ENCODE data around the gene ZC3H12D.

Gene ZC3H12D

DNA sequence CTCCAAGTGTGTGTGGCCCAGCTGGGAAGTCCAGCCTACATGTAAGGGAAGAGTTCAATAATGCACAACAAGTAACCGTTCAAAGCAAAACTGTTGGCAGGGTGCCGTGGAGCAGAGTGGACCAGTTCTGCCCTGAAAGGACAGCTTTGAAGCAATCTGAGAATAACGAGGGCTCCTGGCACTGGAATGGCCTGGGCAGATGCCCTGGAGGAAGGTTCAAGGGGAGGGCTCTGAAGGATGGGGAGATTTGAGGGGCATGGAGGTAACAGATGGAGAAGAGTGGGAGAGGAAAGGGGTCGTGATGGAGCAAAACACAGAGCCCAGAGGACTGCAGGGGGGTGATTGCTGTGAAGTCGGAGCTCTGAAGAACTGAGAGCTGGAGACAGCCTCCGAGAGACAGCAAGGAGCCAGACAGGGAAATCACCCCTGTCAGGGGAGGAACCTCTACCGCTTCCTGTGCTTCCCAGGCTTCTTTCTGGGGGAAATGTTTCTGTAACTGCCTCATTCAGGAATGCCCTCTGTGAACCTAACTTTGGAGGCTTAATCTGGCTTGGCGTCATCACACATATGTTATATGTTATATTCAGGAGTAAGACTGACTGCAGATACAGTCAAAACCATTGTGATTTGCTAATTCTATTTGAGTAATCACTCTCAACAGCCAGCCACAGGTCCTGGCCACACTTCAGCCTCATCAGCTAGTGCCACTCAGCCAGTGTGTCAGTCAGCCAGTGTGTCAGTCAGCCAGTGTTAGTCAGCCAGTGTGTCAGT, 41.2 kb downstream of the ZC3H12D start:
- DNase-seq (ENCODE audit: low read depth), result no peak

- DNase-seq (ENCODE audit: low read depth), result no peak
These were observed 43.1 kb downstream of the ZC3H12D start for GRCh38 chr6:149441740-149442139.

- DNase-seq (ENCODE audit: low read depth), result no peak
These were observed 43.8 kb downstream of the ZC3H12D start for GRCh38 chr6:149440735-149441671.

GRCh38 chr6:149439626-149440025, 45.2 kb downstream of the ZC3H12D start:
- DNase-seq (ENCODE audit: low read depth), result no peak

GRCh38 chr6:149438855-149439254, 46.0 kb downstream of the ZC3H12D start:
- no peak for DNase-seq (ENCODE audit: low read depth)

- DNase-seq (ENCODE audit: low read depth), result no peak
These were observed 47.6 kb downstream of the ZC3H12D start for GRCh38 chr6:149437212-149437611.

DNA sequence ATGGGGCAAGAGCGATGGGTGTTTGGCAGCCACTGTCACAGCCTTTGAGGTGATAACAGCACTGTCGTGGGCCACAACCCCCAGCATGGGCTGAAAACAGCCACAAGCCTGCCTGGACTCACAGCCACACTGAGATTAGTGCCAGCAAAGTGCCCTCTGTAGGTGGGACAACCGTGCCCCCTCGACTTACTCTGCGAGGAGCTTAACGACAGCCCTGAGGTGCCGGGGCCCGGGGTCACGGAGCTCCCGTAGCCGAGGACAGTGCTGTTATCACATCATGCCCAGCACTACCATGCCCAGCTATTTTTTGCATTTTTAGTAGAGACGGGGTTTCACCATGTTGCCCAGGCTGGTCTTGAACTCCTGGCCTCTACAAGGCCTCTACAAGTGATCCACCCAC, 48.2 kb downstream of the ZC3H12D start:
- DNase-seq (ENCODE audit: low read depth), result no peak

DNA sequence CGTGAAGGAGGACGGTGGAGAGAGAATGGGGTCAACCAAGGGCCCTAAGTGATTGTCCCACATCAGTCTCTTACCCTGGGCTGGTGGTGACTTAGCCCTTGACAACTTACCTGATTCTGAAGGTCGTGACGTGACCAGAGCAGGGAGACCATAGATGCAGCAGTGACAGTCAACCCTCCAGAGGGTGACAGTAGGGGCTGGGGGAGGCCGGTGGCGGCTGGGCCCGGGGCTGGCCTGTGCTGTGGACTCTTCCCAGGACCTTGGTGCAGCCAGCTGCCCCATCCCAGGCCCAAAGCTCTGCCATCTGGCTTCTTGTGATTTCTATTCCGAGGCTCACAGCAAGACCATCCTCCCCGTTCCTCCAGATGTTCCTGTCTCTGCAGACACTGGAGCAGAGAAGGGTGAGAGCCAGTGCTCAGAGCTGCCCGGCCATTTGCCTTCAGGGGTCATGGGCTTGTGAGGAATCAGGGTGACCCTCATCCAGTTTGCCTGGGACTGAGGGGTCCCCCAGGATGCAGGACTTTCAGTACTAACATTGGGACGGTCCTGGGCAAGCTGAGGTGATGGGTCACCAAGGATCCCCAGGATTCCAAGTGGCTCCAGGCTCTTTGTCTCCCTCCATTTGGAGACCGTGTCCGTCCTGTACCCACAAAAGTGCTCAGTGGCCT, 48.8 kb downstream of the ZC3H12D start:
- DNase-seq (ENCODE audit: low read depth), result no peak

DNA sequence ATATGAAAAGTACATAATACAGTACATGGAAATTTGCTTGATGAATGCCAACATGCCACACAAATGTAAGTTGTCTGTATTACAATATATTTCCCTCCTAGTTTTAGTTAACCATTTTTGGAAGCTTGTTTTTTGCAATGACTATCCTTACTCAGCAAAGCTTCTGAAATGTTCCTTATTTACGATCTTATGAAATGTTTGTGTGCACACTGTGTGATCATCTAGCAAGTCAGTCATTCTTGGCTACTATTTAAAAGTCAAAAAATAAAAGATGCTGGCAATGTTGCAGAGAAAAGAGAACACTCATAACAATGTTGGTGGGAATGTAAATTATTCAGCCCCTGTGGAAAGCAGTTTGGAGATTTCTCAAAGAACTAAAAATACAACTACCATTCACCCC, 50.9 kb downstream of the ZC3H12D start:
- no peak for DNase-seq (ENCODE audit: low read depth)

DNA sequence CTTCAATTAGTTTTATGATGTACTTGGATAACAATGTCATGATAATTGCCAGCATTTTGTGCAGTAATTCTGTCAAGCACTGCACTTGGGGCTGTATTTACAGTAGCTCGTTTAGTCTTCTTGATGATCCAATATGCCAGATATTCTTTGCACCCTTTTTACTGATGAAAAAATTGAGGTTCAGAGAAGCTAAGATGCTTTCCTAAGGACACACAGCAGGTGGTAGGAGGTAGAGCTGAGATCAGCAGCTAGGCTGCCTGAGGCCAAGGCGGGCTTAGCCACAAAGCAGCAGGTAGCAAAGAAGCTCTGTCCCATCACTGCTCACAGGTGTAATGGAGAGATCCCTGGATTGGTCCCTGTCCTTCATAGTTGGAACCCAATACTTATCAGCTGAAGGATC, 51.4 kb downstream of the ZC3H12D start:
- no peak for DNase-seq (ENCODE audit: low read depth)

GRCh38 chr6:149431905-149432775, 52.7 kb downstream of the ZC3H12D start:
- DNase-seq (ENCODE audit: low read depth), result peak; percentile 87

DNA sequence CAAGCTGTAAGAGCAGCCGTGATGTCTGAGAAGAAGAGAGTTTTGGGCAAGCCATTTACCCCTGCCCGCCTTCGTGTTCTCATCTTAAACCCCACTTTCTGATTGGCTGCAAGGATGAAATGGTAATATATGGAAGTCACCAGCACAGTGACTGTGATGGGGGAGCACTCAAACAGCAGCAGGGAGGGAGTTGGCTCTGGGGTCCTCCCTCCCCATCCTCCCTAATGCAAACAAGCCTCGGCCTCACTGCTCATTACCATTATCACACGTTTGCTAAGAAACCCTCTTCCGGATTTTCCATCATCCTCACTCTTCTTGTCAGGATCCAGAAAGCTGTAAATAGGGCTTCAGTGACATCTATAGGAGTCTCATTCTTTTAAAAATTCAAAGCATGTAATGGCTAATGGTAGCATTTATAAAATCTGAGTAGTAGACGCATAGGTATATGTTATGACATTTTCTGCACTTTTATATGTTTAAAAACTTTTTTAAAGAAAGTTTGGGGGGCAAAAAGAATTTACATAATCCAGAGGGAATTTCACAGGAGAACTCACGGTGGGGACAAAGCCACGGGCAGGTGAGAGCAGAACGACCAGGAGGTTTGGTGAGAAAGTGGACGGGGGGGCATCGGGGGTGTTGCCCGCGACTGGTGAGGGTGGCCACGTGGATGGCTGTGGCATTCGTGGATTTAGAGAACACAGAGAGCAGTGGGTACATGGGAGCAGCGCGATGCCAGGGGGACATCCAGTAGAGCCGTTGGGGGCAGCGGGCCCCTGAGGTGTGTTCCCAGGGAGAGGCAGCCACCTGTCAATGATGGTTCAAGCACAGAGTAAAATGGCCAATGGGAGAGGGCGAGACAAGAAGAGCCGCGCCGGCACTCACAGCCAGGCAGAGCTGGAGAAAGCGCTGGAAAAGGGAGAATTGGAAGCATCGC, 55.1 kb downstream of the ZC3H12D start:
- DNase-seq (ENCODE audit: low read depth), result no peak

- no peak for DNase-seq (ENCODE audit: low read depth)
These were observed 56.2 kb downstream of the ZC3H12D start for GRCh38 chr6:149428606-149429005.

DNA sequence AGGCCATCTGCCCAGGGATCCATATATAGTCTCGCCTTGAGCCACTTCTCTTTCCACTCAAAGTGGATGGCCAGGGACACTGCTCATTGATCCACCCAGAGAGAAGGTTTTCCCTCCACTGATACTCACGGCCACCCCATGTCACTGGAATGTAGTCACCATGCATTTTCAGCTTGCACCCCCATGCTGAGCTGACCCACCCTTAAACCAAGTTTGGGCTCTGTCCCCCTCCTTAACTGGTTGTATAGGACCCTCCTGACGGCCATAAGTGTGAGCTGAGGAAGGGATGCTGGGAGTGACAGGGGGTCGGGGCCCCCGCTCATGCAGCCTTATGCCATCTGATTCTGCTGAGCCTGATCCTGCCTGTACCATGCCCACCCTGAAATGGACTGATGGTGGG, 59.1 kb downstream of the ZC3H12D start:
- no peak for DNase-seq (ENCODE audit: low read depth)

GRCh38 chr6:149425224-149425623, 59.6 kb downstream of the ZC3H12D start:
- no peak for DNase-seq (ENCODE audit: low read depth)

DNA sequence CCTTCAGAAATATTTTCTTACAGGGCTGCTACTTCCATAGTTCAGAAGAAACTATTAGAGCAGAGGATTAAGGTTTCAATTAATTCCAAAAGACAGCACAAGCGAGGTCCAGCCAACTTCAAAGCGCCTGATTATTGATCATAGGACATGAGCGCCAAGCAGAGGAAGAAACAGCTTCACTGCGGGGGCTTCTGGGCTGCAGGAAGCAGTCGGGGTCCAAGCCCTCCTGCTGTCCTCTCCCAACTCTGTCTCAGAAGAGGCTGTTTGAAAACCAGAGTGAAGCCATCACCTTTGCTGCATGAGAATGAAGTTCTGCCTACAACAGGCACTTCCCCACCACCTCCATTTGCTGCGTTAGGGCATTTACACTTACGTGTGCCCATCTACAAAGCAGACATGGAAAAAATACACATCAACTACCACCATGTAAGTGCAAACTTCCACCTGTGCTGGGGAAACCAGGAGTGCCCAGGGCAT, 60.8 kb downstream of the ZC3H12D start:
- DNase-seq (ENCODE audit: low read depth), result no peak

DNA sequence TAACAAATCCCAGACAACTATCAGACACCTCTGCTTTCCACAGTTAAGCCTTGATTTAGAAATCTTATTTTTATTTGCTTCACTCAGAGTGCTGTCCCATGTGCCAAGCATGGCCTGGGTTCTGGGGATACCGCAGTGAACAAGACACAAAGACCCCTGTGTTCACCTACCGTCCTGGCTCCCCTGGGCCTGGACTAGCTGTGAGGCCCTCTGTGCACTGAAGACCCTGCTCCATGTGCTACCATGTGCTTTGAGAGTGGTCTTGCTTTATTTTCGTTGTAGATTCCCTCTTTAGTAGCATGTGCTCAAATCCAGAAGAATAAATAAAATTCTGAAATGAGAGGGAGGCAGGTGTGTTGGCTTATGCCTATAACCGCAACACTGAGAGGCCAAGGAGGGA, 62.2 kb downstream of the ZC3H12D start:
- no peak for DNase-seq (ENCODE audit: low read depth)

DNA sequence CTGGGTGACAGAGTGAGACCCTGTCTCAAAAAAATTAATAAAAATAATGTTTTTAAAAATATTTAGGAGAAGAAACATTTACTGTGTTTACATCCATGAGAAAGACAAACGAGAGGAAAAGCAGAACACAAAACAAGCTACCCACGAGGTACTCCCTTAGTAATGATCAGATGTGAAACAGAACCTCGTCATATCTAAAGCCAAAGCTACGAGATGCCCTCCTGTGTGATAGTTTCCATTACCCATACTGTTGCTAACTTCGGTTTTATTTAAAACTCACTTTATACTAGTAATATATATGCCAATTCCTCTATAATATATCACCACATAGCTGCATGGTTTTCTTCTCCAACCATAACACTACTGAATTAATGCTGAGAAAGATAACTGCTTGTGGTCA, 63.7 kb downstream of the ZC3H12D start:
- no peak for DNase-seq (ENCODE audit: low read depth)

GRCh38 chr6:149419696-149420404, 65.0 kb downstream of the ZC3H12D start:
- DNase-seq (ENCODE audit: low read depth), result no peak

DNA sequence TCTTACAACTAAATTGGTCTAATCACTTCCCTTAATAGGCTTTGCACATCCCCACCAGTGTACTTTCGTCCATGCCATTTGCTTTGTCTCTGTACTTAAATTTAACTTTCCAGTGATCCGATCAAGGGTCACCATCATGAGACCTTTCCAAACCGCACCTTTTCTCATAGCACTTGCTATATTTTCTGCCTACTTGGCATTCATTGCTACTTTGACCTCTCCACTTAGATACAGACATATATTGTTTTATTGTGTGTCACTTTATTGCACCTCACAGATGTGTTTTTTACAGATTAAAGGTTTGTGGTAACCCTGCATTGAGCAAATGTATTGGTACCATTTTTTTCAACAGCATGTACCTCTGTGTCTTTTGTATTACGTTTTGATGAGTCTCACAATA, 70.0 kb downstream of the ZC3H12D start:
- DNase-seq (ENCODE audit: low read depth), result no peak
